Measurements from ENCODE around the gene CHAT. TPM values are rescaled to one million over a fixed set of nuclear protein-coding genes. Genes with fewer than 3 reads are reported as not detected.

The CHAT gene
- total and polyA plus RNA-seq, 2 experiments from 2014 or later = not detected

DNA sequence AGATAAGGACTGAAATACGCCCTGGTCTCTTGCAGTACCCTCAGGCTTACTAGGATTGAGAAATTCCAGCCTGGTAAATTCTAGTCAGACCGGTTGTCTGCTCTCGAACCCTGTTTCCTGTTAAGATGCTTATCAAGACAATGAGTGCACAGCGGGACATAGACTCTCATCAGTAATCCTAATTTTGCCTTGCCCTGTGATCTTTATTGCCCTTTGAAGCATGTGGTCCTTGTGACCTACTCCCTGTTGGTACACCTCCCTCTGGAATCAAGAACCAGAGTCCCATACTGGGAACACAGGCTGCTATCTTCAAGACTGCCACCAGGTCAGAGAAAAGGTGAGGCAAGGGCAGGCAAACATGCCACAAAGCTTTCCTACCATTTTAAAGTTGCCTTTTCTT, 72.8 kb downstream of the CHAT start:
- peaks cover 52% of the 10 kb centered on the region for H3K27me3 ChIP-seq (replicated peaks; ENCODE audit: insufficient read depth)
- no peaks in the 10 kb centered on the region for H3K79me2 ChIP-seq (ENCODE audit: insufficient read depth)
- H3K9me3 ChIP-seq (ENCODE audit: low read depth) = no peaks in the 10 kb centered on the region
- no peaks in the 10 kb centered on the region for H3F3A ChIP-seq (ENCODE audit: insufficient read depth)
- H3K27ac ChIP-seq = no peak overlapping the region
- H3K9me2 ChIP-seq (ENCODE audit: insufficient read depth) = no peaks in the 10 kb centered on the region
- no peak overlapping the region for H3K9ac ChIP-seq
- peaks cover 9% of the 10 kb centered on the region; the same call in 1 of the 2 replicates for H3K4me1 ChIP-seq (ENCODE audit: insufficient read depth)
- in situ Hi-C loops (cut with MboI) = no loop called here
- no peak overlapping the region for H2AFZ ChIP-seq
- no peak for DNase-seq
- 25 to 33% methylated on average over 4 of the region's 4 CpGs for WGBS, 2 experiments (ENCODE audit: low coverage in 1 of 2, low lambda C conversion rate in 2 of 2, missing lambda C conversion rate in 2 of 2)
- H3K36me3 ChIP-seq (ENCODE audit: low read depth) = no peaks in the 10 kb centered on the region
- H3K4me2 ChIP-seq (ENCODE audit: unreplicated experiment) = no peak overlapping the region
- no peaks in the 10 kb centered on the region for H4K20me1 ChIP-seq (ENCODE audit: insufficient read depth)
- H3K4me3 ChIP-seq = no peak overlapping the region
- TF ChIP-seq EZH2 (IDR thresholded peaks at IDR 0.05; ENCODE audit: insufficient read depth, poor library complexity, severe bottlenecking) (no peak), EZH2phosphoT487 (IDR thresholded peaks at IDR 0.05; ENCODE audit: insufficient read depth, low read depth) (no peak)

DNA sequence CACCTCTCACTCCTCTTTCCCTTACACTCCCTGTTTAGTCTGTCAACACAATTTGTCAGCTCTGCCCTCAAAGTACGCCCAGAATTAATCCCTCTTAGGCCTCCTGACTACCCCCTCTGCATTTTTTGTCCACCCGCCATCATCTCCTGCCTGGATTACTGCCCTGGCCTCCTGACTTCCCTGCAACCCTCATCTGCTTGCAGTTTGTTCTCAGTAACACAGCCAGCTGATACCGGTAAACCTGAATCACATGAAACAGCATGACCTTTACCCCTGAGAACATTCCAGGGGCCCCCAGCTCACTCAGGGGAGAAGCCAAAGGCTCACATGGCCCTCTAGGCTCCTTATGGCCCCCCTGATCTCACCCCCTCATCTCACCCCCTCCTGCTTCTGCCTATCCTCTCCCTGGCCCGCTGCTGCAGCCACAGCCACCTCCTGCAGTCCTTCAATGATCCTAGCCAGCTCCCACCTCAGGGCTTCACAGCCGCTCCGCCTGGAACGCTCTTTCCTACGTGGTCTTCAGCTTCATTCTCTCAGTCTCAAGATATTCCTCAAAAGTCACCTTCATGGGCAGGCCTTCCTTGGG, 74.5 kb downstream of the CHAT start:
- DNase-seq = no peak
- H3K36me3 ChIP-seq (ENCODE audit: low read depth) = no peaks in the 10 kb centered on the region
- 11 to 17% methylated on average over 8 of the region's 8 CpGs for WGBS, 2 experiments (ENCODE audit: low coverage in 1 of 2, low lambda C conversion rate in 2 of 2, missing lambda C conversion rate in 2 of 2)
- TF ChIP-seq EZH2 (IDR thresholded peaks at IDR 0.05; ENCODE audit: insufficient read depth, poor library complexity, severe bottlenecking) (no peak), EZH2phosphoT487 (IDR thresholded peaks at IDR 0.05; ENCODE audit: insufficient read depth, low read depth) (no peak)
- H3K9me3 ChIP-seq (ENCODE audit: low read depth) = no peaks in the 10 kb centered on the region
- H3K27me3 ChIP-seq (replicated peaks; ENCODE audit: insufficient read depth) = peaks cover 65% of the 10 kb centered on the region
- H3K9me2 ChIP-seq (ENCODE audit: insufficient read depth) = no peaks in the 10 kb centered on the region
- H3F3A ChIP-seq (ENCODE audit: insufficient read depth) = no peaks in the 10 kb centered on the region
- in situ Hi-C loops (cut with MboI) = no loop called here
- H2AFZ ChIP-seq = no peak overlapping the region
- H3K4me1 ChIP-seq (ENCODE audit: insufficient read depth) = peaks cover 9% of the 10 kb centered on the region; the same call in 1 of the 2 replicates
- H3K79me2 ChIP-seq (ENCODE audit: insufficient read depth) = no peaks in the 10 kb centered on the region
- H3K4me2 ChIP-seq (ENCODE audit: unreplicated experiment) = no peak overlapping the region
- H3K27ac ChIP-seq = no peak overlapping the region
- H4K20me1 ChIP-seq (ENCODE audit: insufficient read depth) = no peaks in the 10 kb centered on the region
- H3K4me3 ChIP-seq = no peak overlapping the region
- no peak overlapping the region for H3K9ac ChIP-seq

DNA sequence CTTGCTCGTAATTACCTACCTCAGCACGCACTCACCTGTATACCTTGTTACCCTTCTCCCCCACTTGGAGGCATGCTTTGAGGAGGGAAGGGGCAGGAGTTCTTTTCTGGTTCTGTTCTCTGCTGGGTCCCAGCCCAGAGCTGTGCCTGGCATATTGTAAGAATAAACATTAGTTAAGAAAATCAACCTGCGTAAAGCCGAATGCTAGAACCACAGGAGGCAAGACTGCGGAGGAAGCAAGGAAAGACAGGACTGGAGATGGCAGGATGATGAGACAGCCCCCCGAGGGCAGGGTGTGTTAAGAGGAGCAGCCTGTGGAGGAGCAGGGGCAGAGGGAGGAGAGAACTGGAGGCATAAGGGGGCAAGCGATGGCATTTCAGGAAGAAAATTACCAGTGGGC, 75.1 kb downstream of the CHAT start:
- 43 to 44% methylated on average over 7 of the region's 7 CpGs for WGBS, 2 experiments (ENCODE audit: low coverage in 1 of 2, low lambda C conversion rate in 2 of 2, missing lambda C conversion rate in 2 of 2)
- H3K9ac ChIP-seq = no peak overlapping the region

GRCh38 chr10:49689882-49690510, 76.2 kb downstream of the CHAT start:
- H3K4me2 ChIP-seq (ENCODE audit: unreplicated experiment) = no peak overlapping the region
- no peaks in the 10 kb centered on the region for H3K79me2 ChIP-seq (ENCODE audit: insufficient read depth)
- no peak overlapping the region for H2AFZ ChIP-seq
- no peaks in the 10 kb centered on the region for H3F3A ChIP-seq (ENCODE audit: insufficient read depth)
- no peaks in the 10 kb centered on the region for H3K36me3 ChIP-seq (ENCODE audit: low read depth)
- no peaks in the 10 kb centered on the region for H3K9me3 ChIP-seq (ENCODE audit: low read depth)
- H3K27me3 ChIP-seq (replicated peaks; ENCODE audit: insufficient read depth) = peaks cover 74% of the 10 kb centered on the region
- no peak for DNase-seq
- in situ Hi-C loops (cut with MboI) = no loop called here
- no peak overlapping the region for H3K4me3 ChIP-seq
- H3K9ac ChIP-seq = no peak overlapping the region
- WGBS, 2 experiments (ENCODE audit: low coverage in 1 of 2, low lambda C conversion rate in 2 of 2, missing lambda C conversion rate in 2 of 2) = 24 to 29% methylated on average over 11 to 12 of the region's 12 CpGs
- no peak for TF ChIP-seq EZH2phosphoT487 (IDR thresholded peaks at IDR 0.05; ENCODE audit: insufficient read depth, low read depth)
- no peak for TF ChIP-seq EZH2 (IDR thresholded peaks at IDR 0.05; ENCODE audit: insufficient read depth, poor library complexity, severe bottlenecking)
- peaks cover 9% of the 10 kb centered on the region; the same call in 1 of the 2 replicates for H3K4me1 ChIP-seq (ENCODE audit: insufficient read depth)
- H4K20me1 ChIP-seq (ENCODE audit: insufficient read depth) = no peaks in the 10 kb centered on the region
- H3K27ac ChIP-seq = no peak overlapping the region
- H3K9me2 ChIP-seq (ENCODE audit: insufficient read depth) = no peaks in the 10 kb centered on the region

More for the DNA sequence above, 75.1 kb downstream of the CHAT start:
- Histone ChIP-seq H3K9me2 (ENCODE audit: insufficient read depth) (no peaks in the 10 kb centered on the region), H3F3A (ENCODE audit: insufficient read depth) (no peaks in the 10 kb centered on the region), H3K4me2 (ENCODE audit: unreplicated experiment) (no peak overlapping the region), H3K27ac (no peak overlapping the region), H4K20me1 (ENCODE audit: insufficient read depth) (no peaks in the 10 kb centered on the region), H3K27me3 (replicated peaks; ENCODE audit: insufficient read depth) (peaks cover 69% of the 10 kb centered on the region), H3K36me3 (ENCODE audit: low read depth) (no peaks in the 10 kb centered on the region), H3K4me1 (ENCODE audit: insufficient read depth) (peaks cover 9% of the 10 kb centered on the region; the same call in 1 of the 2 replicates), H3K4me3 (no peak overlapping the region), H2AFZ (no peak overlapping the region), H3K79me2 (ENCODE audit: insufficient read depth) (no peaks in the 10 kb centered on the region), H3K9me3 (ENCODE audit: low read depth) (no peaks in the 10 kb centered on the region)
- in situ Hi-C loops (cut with MboI) = no loop called here
- DNase-seq = no peak
- no peak for TF ChIP-seq EZH2phosphoT487 (IDR thresholded peaks at IDR 0.05; ENCODE audit: insufficient read depth, low read depth)
- TF ChIP-seq EZH2 (IDR thresholded peaks at IDR 0.05; ENCODE audit: insufficient read depth, poor library complexity, severe bottlenecking) = no peak
